ENCODE data around the gene DDX5.
"Not testable (repeated sequence)": the region's sequence is repeated elsewhere in the genome, so short reads cannot be mapped to it uniquely, and the experiment has no call there.

Gene DDX5

DNA sequence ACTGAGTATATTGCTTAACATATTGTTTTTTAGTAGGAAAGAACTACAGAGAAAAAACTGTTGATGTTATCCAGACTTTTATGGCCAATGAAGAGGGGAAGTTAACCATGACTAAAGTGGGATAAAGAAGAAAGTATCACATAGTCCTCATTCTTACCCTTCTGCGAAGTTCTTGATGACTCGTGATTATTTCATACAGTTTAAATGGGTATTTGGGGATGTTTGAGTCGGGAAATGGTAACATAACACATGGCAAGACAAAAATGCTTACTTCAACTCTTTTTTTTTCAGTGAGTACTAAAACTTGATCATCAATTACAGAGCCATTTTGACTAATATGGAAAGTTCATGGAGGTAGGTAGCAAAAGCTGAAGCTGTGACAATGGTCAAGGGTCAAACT is 14.1 kb downstream of the DDX5 start:
- no peaks in the 10 kb centered on the region for H3K9me3 Mint-ChIP-seq
- peak overlapping the region; percentile 23 for H3K4me3 Mint-ChIP-seq
- H3K27ac Mint-ChIP-seq = no peak overlapping the region
- peaks cover 68% of the 10 kb centered on the region for H3K36me3 Mint-ChIP-seq (ENCODE audit: low read depth)
- peaks cover 38% of the 10 kb centered on the region for H3K4me1 Mint-ChIP-seq (ENCODE audit: low read depth)
- H3K27me3 Mint-ChIP-seq = no peaks in the 10 kb centered on the region

DNA sequence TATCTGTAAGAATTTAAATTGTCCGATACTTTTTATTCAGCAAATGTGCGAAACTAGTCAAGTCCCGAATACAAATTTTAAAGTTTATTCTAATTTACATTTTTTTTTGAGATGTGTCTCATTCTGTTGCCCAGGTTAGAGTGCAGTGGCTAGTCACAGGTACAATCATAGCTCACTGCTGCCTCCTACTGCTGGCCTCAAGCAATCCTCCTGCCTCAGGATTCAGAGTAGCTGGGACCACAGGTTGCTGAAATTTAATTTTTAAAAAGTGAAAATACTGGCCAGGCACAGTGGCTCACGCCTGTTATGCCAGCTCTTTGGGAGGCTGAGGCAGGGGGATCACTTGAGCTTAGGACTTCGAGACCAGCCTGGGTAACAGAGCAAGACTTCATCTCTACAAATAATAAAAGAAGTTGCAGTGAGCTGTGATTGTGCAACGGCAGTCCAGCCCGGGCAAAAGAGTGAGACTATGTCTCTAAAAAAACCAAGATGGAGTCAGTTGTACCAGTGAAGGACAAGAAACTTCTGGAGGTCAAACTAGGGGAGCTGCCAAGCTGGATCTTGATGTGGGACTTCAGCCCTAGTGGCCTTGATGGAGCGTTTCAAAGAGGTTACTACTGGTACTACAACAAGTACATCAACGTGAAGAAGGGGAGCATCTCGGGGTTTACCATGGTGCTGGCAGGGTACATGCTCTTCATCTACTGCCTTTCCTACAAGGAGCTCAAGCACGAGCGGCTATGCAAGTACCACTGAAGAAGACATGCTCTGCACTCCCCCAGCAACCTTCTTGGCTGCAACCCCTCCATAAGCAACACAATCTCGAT is 14.8 kb downstream of the DDX5 start:
- H3K4me1 Mint-ChIP-seq (ENCODE audit: low read depth) = peaks cover 36% of the 10 kb centered on the region
- H3K27ac Mint-ChIP-seq = no peak overlapping the region
- no peak overlapping the region for H3K4me3 Mint-ChIP-seq
- H3K36me3 Mint-ChIP-seq (ENCODE audit: low read depth) = peaks cover 71% of the 10 kb centered on the region
- H3K27me3 Mint-ChIP-seq = no peaks in the 10 kb centered on the region
- no peaks in the 10 kb centered on the region for H3K9me3 Mint-ChIP-seq

DNA sequence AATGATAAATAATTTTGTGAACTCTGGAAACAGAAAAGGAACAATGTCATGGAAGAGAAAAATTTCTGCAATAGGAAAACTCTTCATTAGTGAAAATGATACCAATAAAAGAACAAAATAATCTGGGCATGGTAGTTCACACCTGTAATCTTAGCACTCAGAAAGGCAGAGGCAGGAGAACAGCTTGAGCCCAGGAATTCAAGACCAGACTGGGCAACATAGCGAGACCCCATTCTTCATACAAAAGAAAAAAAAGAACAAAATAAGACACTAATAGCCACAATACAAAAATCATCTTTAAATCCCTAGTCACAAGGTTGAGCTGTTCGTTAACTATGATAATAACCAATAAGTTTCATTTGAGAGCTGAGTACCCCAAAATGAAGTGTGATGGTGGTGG is 17.8 kb downstream of the DDX5 start:
- no peaks in the 10 kb centered on the region for H3K27me3 Mint-ChIP-seq
- H3K36me3 Mint-ChIP-seq (ENCODE audit: low read depth) = peaks cover 83% of the 10 kb centered on the region
- H3K27ac Mint-ChIP-seq = no peak overlapping the region
- no peak overlapping the region for H3K4me3 Mint-ChIP-seq
- H3K4me1 Mint-ChIP-seq (ENCODE audit: low read depth) = peaks cover 12% of the 10 kb centered on the region
- no peaks in the 10 kb centered on the region for H3K9me3 Mint-ChIP-seq

DNA sequence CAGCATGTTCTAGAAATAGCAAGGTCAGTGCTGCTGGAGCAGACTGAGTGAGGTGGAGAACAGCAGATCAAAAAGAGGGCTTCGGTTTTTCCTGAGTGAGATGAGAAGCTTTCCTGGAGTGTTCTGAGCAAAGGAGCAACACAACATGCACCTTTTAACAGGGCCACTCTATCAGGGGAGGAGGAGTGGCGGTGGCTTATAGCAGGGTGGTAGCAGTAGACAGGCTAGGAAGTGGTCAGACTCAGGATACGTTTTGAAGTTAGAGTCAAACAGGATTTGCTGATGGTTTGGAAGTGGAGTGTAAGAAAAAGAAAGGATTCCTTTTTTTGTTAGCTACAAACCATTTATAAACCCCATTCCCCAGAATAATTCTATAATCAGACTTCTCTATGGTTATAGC is 21.7 kb downstream of the DDX5 start:
- H3K36me3 Mint-ChIP-seq (ENCODE audit: low read depth) = peaks cover 60% of the 10 kb centered on the region

DNA sequence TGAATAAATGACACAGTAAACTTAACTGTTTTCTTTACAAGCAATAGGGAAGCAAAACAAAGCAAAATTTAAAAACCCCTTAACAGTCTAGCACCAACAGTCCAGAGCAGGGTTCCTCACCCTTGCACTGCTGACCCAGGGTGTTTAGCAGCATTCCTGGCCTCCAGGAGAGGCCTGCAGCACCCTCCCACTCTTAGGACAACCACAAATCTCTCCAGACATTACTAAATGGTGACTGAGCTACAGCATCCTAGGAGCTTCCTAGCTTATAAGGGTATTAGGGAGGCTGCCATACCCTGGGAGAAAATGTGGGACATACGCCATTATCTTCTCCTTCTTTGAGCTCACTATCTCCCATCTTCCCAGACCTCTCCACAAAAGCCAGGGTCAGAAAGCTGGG is 25.1 kb downstream of the DDX5 start:
- Mint-ChIP-seq H3K9me3 (no peaks in the 10 kb centered on the region), H3K36me3 (ENCODE audit: low read depth) (peaks cover 45% of the 10 kb centered on the region), H3K27me3 (no peaks in the 10 kb centered on the region), H3K4me3 (no peak overlapping the region), H3K4me1 (ENCODE audit: low read depth) (no peaks in the 10 kb centered on the region), H3K27ac (no peak overlapping the region)

More for the DNA sequence above, 21.7 kb downstream of the DDX5 start:
- Mint-ChIP-seq H3K27ac (no peak overlapping the region), H3K4me1 (ENCODE audit: low read depth) (no peaks in the 10 kb centered on the region), H3K4me3 (no peak overlapping the region), H3K9me3 (no peaks in the 10 kb centered on the region), H3K27me3 (no peaks in the 10 kb centered on the region)

DNA sequence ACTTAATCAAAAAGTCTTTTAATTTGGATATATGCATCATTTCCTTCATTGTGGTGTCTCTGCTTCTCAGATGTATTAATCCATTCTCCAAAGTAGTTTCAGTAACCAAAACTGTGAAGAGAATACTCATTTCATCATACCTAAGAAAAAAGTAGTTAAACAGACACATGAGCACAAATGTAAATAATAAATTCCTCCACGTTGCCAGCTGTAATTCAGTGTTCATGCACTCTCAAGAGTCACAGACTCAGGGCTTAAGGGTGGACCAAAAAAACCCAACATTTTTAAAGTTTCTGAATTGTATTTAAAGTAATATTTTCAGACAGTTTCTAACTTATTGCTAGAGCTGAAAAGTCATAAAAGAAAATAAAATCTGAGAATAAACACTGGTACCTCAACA is 28.2 kb downstream of the DDX5 start:
- Mint-ChIP-seq H3K27me3 (no peaks in the 10 kb centered on the region), H3K27ac (no peak overlapping the region), H3K36me3 (ENCODE audit: low read depth) (peaks cover 16% of the 10 kb centered on the region), H3K4me3 (no peak overlapping the region), H3K4me1 (ENCODE audit: low read depth) (no peaks in the 10 kb centered on the region), H3K9me3 (no peaks in the 10 kb centered on the region)

DNA sequence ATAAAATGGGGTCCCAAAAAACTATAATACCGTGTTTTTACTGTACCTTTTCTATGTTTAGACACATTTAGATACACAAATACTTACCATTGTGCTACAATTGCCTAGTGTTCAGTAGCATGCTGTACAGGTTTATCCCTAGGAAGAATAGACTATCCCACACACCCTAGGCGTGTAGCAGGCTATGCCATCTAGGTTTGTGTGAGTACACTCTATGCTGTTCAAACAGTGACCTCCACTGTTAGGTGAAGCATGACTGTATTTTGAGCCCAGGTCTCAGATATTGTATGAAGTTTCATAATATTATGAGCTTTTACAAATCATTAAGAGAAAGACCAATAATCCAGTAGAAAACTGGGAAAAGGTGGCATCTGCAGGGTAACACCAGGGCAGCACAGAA is 33.5 kb downstream of the DDX5 start:
- Mint-ChIP-seq H3K27me3 (no peaks in the 10 kb centered on the region), H3K4me3 (no peak overlapping the region), H3K27ac (no peak overlapping the region), H3K9me3 (no peaks in the 10 kb centered on the region), H3K36me3 (ENCODE audit: low read depth) (peaks cover 8% of the 10 kb centered on the region), H3K4me1 (ENCODE audit: low read depth) (no peaks in the 10 kb centered on the region)

DNA sequence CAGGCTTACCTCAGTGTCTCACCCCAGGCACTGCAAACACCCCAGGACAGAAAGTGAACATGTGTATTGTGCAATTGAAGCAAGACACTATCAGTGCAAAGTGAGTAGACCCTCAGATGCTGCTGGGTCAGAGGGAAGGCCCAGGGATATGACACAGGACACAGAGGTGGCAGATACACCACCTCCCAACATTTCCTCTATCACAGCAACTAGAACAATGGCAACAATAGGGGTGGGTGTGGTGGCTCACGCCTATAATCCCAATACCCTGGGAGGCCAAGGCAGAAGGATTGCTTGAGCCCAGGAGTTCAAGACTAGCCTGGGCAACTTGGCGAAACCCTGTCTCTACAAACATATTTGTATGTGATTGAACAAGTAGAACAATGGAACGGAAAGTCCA is 34.6 kb downstream of the DDX5 start:
- no peaks in the 10 kb centered on the region for H3K36me3 Mint-ChIP-seq (ENCODE audit: low read depth)
- H3K27ac Mint-ChIP-seq = no peak overlapping the region
- no peaks in the 10 kb centered on the region for H3K9me3 Mint-ChIP-seq
- H3K27me3 Mint-ChIP-seq = no peaks in the 10 kb centered on the region
- H3K4me3 Mint-ChIP-seq = no peak overlapping the region
- no peaks in the 10 kb centered on the region for H3K4me1 Mint-ChIP-seq (ENCODE audit: low read depth)

DNA sequence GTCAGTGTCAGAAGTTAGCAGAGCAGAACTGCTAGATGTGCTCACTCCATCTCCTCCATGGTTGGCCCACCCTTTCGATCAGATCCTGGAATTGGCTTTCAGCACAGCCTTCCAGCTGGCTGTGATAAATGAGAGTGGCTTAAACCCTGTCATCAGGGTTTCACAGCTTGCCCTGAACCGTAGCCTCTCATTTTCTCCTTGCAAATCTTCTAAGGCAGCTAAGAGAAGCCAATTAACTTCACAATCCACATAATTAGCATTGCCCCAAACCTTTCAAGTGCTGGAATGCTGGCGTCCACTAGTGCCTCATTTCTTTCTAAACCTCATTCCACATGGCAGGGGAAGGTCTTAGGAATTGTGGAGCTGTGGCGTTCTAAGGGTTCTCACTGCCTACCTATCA is 35.5 kb downstream of the DDX5 start:
- Mint-ChIP-seq H3K36me3 (ENCODE audit: low read depth) (no peaks in the 10 kb centered on the region), H3K27me3 (no peaks in the 10 kb centered on the region), H3K4me1 (ENCODE audit: low read depth) (no peaks in the 10 kb centered on the region), H3K27ac (no peak overlapping the region), H3K9me3 (no peaks in the 10 kb centered on the region), H3K4me3 (no peak overlapping the region)

DNA sequence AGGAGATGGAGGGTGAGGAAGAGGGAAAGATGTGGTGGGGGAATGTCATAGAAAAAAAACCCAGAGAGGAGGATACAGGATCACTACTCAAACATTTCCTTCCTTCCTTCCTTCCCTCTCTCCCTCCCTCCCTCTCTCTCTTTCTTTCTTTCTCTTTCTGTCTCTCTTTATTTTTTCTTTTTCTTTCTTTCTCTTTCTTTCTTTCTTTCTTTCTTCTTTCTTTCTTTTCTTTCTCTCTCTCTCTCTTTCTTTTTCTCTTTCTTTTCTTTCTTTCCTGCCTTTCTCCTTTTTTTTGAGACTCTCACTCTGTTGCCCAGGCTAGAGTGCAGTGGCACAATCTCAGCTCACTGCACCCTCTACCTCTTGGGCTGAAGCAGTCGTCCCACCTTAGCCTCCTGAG is 39.3 kb downstream of the DDX5 start:
- H3K9me3 Mint-ChIP-seq; H3K4me3 Mint-ChIP-seq; H3K36me3 Mint-ChIP-seq (ENCODE audit: low read depth); H3K27me3 Mint-ChIP-seq; H3K4me1 Mint-ChIP-seq (ENCODE audit: low read depth); H3K27ac Mint-ChIP-seq: not testable (repeated sequence)

DNA sequence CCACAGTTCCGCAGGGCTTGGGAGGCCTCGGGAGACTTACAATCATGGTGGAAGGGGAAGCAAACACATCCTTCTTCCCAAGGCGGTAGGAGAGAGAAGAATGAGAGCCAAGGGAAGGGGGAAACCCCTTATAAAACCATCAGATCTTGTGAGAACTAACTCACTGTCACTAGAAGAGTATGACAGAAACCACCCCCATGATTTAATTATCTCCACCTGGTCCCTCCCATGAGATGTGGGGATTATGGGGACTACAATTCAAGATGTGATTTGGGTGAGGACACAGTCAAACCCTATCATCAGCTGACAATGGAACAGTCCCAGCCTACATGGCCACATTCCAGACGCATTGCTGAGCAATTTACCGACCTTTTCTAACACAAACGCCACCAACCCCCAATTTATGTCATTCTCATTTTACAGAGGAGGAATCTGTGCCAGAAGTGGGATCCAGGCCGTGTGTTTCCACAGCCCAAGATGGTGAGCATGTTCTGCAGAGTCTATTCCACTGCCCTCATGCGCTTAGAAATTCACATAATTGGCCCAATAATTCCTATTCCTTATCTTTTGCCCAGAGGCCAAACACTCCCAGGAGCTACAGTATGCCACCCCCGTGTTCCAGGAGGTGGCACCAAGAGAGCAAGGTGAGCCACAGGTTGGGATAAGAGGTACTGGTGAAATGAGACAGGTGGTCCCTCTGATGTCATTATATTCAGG is 39.9 kb downstream of the DDX5 start:
- Mint-ChIP-seq H3K27me3 (no peaks in the 10 kb centered on the region), H3K27ac (no peak overlapping the region), H3K4me1 (ENCODE audit: low read depth) (no peaks in the 10 kb centered on the region), H3K9me3 (no peaks in the 10 kb centered on the region), H3K36me3 (ENCODE audit: low read depth) (no peaks in the 10 kb centered on the region), H3K4me3 (no peak overlapping the region)

DNA sequence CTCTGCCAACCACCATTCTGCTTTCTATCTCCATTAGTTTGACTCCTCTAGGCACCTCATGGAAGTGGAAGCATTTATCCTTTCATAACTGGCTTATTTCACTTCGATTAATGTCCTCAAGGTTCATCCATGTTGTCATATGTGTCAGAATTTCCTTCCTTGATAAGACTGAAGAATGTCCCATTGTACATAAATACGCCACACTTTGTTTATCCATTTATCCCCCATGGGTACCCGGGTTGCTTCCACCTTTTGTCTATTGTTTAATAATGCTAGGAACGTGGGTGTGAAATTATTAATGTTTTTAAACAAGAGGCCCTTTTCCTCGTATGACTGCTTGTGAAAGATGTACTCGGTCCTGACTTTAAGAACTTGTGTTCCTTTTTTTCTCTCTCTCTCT is 44.3 kb downstream of the DDX5 start:
- no peaks in the 10 kb centered on the region for H3K9me3 Mint-ChIP-seq
- H3K27ac Mint-ChIP-seq = no peak overlapping the region
- no peaks in the 10 kb centered on the region for H3K27me3 Mint-ChIP-seq
- no peak overlapping the region for H3K4me3 Mint-ChIP-seq
- peaks cover 9% of the 10 kb centered on the region for H3K4me1 Mint-ChIP-seq (ENCODE audit: low read depth)
- no peaks in the 10 kb centered on the region for H3K36me3 Mint-ChIP-seq (ENCODE audit: low read depth)

DNA sequence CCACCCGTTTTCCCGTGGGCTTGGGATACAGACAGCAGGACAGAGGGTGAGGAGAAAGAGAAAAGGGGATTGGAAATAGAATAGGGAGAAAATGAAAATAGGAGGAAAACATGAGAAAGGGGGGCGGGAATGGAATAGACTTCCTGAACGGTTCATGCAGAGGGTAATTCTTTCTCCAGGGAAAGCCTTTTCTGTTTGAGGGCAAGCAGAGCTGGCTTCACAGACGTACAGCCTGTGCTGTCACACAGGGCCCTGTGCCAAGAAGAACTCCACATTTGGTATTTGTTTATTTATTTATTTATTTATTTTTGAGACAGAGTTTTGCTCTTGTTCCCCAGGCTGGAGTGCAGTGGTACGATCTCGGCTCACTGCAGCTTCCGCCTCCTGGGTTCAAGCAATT is 45.1 kb downstream of the DDX5 start:
- no peaks in the 10 kb centered on the region for H3K9me3 Mint-ChIP-seq
- no peaks in the 10 kb centered on the region for H3K27me3 Mint-ChIP-seq
- peaks cover 15% of the 10 kb centered on the region for H3K4me1 Mint-ChIP-seq (ENCODE audit: low read depth)
- H3K36me3 Mint-ChIP-seq (ENCODE audit: low read depth) = no peaks in the 10 kb centered on the region
- no peak overlapping the region for H3K4me3 Mint-ChIP-seq
- H3K27ac Mint-ChIP-seq = no peak overlapping the region

DNA sequence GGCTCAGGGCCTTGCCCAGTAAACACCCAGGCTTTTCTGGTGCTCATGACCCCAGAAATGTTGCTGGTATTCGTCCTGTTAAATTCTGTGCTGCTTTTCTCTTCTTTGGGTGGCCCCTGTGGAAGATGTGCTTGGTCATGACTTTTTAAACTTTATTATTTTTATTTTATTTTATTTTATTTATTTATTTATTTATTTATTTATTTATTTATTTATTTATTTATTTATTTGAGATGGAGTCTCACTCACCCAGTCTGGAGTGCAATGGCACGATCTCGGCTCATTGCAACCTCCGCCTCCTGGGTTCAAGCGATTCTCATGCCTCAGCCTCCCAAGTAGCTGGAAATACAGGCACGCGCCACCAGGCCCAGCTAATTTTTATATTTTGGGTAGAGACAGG is 46.3 kb downstream of the DDX5 start:
- H3K27me3 Mint-ChIP-seq; H3K27ac Mint-ChIP-seq; H3K36me3 Mint-ChIP-seq (ENCODE audit: low read depth); H3K4me3 Mint-ChIP-seq; H3K9me3 Mint-ChIP-seq: not testable (repeated sequence)
- peaks cover 21% of the 10 kb centered on the region for H3K4me1 Mint-ChIP-seq (ENCODE audit: low read depth)

DNA sequence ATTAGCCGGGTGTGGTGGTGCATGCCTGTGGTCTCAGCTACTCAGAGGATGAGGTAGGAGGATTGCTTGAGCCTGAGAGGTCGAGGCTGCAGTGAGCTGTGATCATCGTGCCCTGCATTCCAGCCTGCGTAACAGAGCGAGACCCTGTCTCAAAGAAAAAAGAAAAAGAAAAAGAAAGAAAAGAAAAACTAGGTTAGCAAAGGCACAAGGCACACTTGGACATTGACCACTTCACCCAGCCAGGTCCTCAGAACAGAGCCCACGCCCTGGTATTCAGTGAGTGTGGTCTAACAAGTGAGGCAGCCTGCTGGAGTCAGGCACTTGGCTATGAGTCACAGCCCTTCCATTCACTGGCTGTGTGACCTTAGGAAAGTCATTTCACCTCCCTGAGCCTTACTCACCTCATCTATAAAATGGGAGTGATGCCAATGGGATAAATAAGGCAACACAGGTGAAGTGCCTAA is 46.8 kb downstream of the DDX5 start:
- Mint-ChIP-seq H3K36me3 (ENCODE audit: low read depth) (no peaks in the 10 kb centered on the region), H3K4me3 (no peak overlapping the region), H3K27me3 (no peaks in the 10 kb centered on the region), H3K4me1 (ENCODE audit: low read depth) (peaks cover 22% of the 10 kb centered on the region), H3K9me3 (no peaks in the 10 kb centered on the region), H3K27ac (no peak overlapping the region)

DNA sequence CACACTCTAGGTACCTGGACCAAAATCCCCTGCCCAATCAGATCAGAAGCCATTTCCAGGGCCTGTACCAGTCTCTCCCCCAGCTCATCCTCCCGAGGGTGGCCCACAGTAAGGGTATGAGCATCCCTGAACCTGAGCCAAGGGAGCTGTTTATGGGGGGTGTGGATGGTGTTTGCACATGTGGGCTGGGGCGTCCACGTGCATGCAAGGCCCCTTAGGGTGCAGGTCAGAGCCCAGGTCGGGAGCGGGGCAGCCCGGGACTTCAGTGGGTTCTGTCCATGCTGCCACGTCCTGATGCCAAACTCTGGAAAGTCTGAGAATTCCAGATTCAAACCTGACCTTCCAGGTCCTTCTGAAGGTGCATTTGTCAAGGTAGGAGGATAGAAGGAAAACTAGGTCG is 47.3 kb downstream of the DDX5 start:
- H3K4me3 Mint-ChIP-seq = no peak overlapping the region
- H3K9me3 Mint-ChIP-seq = no peaks in the 10 kb centered on the region
- H3K4me1 Mint-ChIP-seq (ENCODE audit: low read depth) = peaks cover 22% of the 10 kb centered on the region
- no peak overlapping the region for H3K27ac Mint-ChIP-seq
- H3K36me3 Mint-ChIP-seq (ENCODE audit: low read depth) = no peaks in the 10 kb centered on the region
- H3K27me3 Mint-ChIP-seq = no peaks in the 10 kb centered on the region

Data from stimulated activated naive CD8-positive, alpha-beta T cell treated with anti-CD3 and anti-CD28 coated beads, Interleukin-15, Interleukin-2, amounts not matched to agents 100 ng/mL and 50 ng/mL, for 24 hours (primary cell).